Transverse colon (tissue), 4 donors: ENCODE measurements around the gene RAMAC. TPM values are rescaled to one million over a fixed set of nuclear protein-coding genes. Genes with fewer than 3 reads are reported as not detected.
A peak's percentile ranks its signal among the peaks of the same experiment; 100 is the strongest.

Source experiments
- DNase-seq: peaks from one replicate; pipeline ENCODE4 v3.0.0-alpha.2; 2019
- H3K27ac ChIP-seq, 4 donors: fragments of 200-600 bp; sonication (generic); 2 replicates each; pipeline ENCODE4 v1.5.1; 2016 to 2018; ENCODE audit warnings: inconsistent platforms in 4 of 4
- H3K27me3 ChIP-seq: fragments of 200-600 bp; sonication (generic); 2 replicates; pipeline ENCODE4 v1.5.1; 2017; ENCODE audit warnings: inconsistent platforms
- H3K36me3 ChIP-seq, 4 donors: fragments of 200-600 bp; sonication (generic); 2 replicates each; pipeline ENCODE4 v1.5.1; 2017 to 2019; ENCODE audit warnings: inconsistent platforms in 4 of 4
- H3K4me1 ChIP-seq, 4 donors: fragments of 200-600 bp; sonication (generic); 2 replicates each; pipeline ENCODE4 v1.5.1; 2017 to 2020; ENCODE audit warnings: inconsistent platforms in 4 of 4
- H3K4me3 ChIP-seq, 4 donors: fragments of 200-600 bp; sonication (generic); 1 replicate in 1 of 4; 2 replicates in 3 of 4; pipeline versions ENCODE4 v1.5.1 to v1.6.1; 2017 to 2019; ENCODE audit warnings: inconsistent platforms in 4 of 4
- H3K9me3 ChIP-seq, 2 donors: fragments of 200-600 bp; sonication (generic); 2 replicates each; pipeline ENCODE4 v1.5.1; 2017 to 2019; ENCODE audit warnings: inconsistent platforms in 2 of 2
- CTCF ChIP-seq, 5 experiments: fragments of 200-600 bp in 3 of 5; fragments of 450-650 bp in 2 of 5; sonication (generic) in 3 of 5; IDR thresholded peaks; 1 replicate in 2 of 5; 2 replicates in 3 of 5; pipeline ENCODE4 v1.5.1; 2016 to 2017; ENCODE audit warnings: antibody characterized with exemption in 5 of 5, inconsistent platforms in 3 of 5, mild to moderate bottlenecking in 2 of 5, moderate library complexity in 1 of 5
- EP300 ChIP-seq: sonication (generic); formaldehyde crosslinking; IDR thresholded peaks from one replicate; pipeline ENCODE4 v1.6.1; 2017; ENCODE audit warnings: antibody characterized with exemption, low read depth
- POLR2A ChIP-seq: fragments of 450-650 bp; IDR thresholded peaks from one replicate; pipeline ENCODE4 v1.6.1; 2016; ENCODE audit warnings: antibody characterized with exemption, mild to moderate bottlenecking, moderate library complexity
- POLR2AphosphoS5 ChIP-seq, 3 donors: sonication (generic); formaldehyde crosslinking; IDR thresholded peaks; one replicate each; pipeline ENCODE4 v1.6.1; 2016; ENCODE audit warnings: antibody characterized with exemption in 3 of 3
- WGBS, 2 donors: methylation state at CpG; one replicate each; pipeline ENCODE4 v1.1.5; 2018; ENCODE audit warnings: low coverage in 1 of 2; 5-methylcytosine and 5-hydroxymethylcytosine counted together
- in situ Hi-C, 4 donors: fragments of 200-750 bp; cut with MboI; loops; one replicate each; pipeline versions ENCODE4 v1.15.0 to v1.15.1; 2017; ENCODE audit warnings: low sequenced_read_pairs in 3 of 4, low pct_ligation_motif_present in 1 of 4, low pct_unique_long_range_greater_than_20kb in 1 of 4
- intact Hi-C: fragments of 100-400 bp; cut with DNase I; formaldehyde crosslinking; loops from one replicate; pipeline ENCODE4 v1.15.1; 2023; ENCODE audit warnings: low total_unique reads
- total RNA-seq, 4 donors: library from RNA; depleted of rRNA; stranded (reverse); fragments of >200 nt; gene quantifications; one replicate each; pipeline ENCODE4 v1.1.0, GENCODE V29; 2016

The RAMAC gene
- total RNA-seq, 4 donors from 2014 or later: 2.6 to 16.8 (median 10.6) TPM

DNA sequence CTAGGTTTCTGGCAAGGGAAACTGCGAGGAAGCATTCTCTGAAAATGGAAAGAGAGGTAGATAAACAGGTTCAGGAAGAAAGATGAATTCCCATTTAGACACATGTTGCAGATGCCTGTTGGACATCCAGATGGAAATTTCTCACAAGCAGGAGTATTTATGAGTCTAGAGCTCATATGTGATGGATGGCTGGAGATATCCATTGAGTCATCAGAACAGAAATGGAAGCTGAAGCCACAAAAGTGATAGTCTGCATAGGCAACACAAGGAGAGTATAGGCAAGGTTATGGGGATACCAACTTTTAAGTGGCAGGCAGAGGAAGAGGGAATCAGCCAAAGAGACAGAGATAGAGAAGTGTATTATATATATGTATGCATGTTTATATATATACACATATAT lies 6.3 kb upstream of the RAMAC start:
- intact Hi-C loops (no loop called here), in situ Hi-C loops (no loop called here)
- Histone ChIP-seq H3K4me1 (no peaks in the 10 kb centered on the region), H3K27ac (no peak overlapping the region), H3K36me3 (no peaks in the 10 kb centered on the region), H3K4me3 (no peak overlapping the region), H3K9me3 (no peaks in the 10 kb centered on the region), H3K27me3 (no peaks in the 10 kb centered on the region)
- DNase-seq: no peak
- 94 to 100% methylated on average over 1 of the region's 1 CpG for WGBS, 2 donors
- TF ChIP-seq EP300 (no peak), POLR2A (no peak), CTCF (IDR thresholded peaks at IDR 0.05) (no peak), POLR2AphosphoS5 (IDR thresholded peaks at IDR 0.05) (no peak)

GRCh38 chr15:82980981-82981380 lies 5.0 kb upstream of the RAMAC start:
- intact Hi-C loops: no loop called here
- H3K27ac ChIP-seq: no peak overlapping the region
- in situ Hi-C loops: no loop called here
- H3K27me3 ChIP-seq: no peaks in the 10 kb centered on the region
- peaks cover 0 to 7% (median 6%) of the 10 kb centered on the region in 4 donors for H3K4me1 ChIP-seq
- no peak overlapping the region for H3K4me3 ChIP-seq
- 38 to 77% methylated on average over 1 to 2 of the region's 2 CpGs for WGBS, 2 donors
- TF ChIP-seq POLR2A (no peak), POLR2AphosphoS5 (IDR thresholded peaks at IDR 0.05) (no peak), EP300 (no peak), CTCF (IDR thresholded peaks at IDR 0.05) (no peak)
- no peaks in the 10 kb centered on the region for H3K36me3 ChIP-seq
- no peak for DNase-seq
- no peaks in the 10 kb centered on the region for H3K9me3 ChIP-seq

GRCh38 chr15:82986442-82986780 lies 401 bp downstream of the RAMAC start:
- Histone ChIP-seq H3K9me3 (no peaks in the 10 kb centered on the region), H3K27me3 (no peaks in the 10 kb centered on the region), H3K4me3 (peak overlapping the region; percentile 56 to 91 (median 69)), H3K27ac (peak overlapping the region; percentile 70 to 84 (median 80)), H3K36me3 (peaks cover 0 to 10% (median 5%) of the 10 kb centered on the region in 4 donors), H3K4me1 (peaks cover 8 to 18% (median 13%) of the 10 kb centered on the region in 4 donors)
- WGBS, 2 donors: 0 to 3% methylated on average over 6 to 12 of the region's 12 CpGs
- TF ChIP-seq POLR2A: no peak
- no peak for TF ChIP-seq EP300
- no peak for TF ChIP-seq POLR2AphosphoS5 (IDR thresholded peaks at IDR 0.05)
- no peak for TF ChIP-seq CTCF (IDR thresholded peaks at IDR 0.05)
- in situ Hi-C loops (no loop called here), intact Hi-C loops (no loop called here)
- DNase-seq: no peak

DNA sequence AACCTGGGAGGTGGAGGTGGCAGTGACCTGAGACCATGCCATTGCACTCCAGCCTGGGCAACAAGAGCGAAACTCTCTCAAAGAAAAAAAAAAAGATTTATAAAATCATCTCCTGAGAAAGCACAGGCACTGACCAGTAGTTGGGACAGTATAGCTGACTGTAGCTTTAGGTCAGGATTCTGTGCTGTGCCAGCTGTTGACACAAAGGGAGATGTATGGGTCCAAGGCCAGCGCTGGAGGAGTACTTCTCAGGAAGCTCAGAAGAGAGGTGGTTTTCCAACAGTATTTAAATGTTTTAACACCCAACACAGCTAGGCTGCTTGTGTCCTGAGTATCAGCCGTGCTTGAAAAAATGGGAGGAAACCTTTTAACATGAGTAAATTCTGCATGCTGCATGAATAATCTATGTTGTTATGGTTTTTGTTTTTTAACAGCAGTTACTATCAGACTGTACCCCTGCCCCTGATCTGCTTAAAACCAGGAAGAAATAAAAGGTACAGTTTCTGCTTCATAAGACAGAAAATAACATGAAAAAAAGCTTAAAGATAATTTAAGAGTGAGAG lies 6.5 kb downstream of the RAMAC start:
- Histone ChIP-seq H3K4me1 (peaks cover 0 to 1% (median 0%) of the 10 kb centered on the region in 4 donors), H3K27ac (no peak overlapping the region), H3K27me3 (no peaks in the 10 kb centered on the region), H3K36me3 (peaks cover 0 to 10% (median 5%) of the 10 kb centered on the region in 4 donors), H3K9me3 (no peaks in the 10 kb centered on the region), H3K4me3 (no peak overlapping the region)
- in situ Hi-C loops: no loop called here
- TF ChIP-seq EP300 (no peak), POLR2AphosphoS5 (IDR thresholded peaks at IDR 0.05) (no peak), POLR2A (no peak), CTCF (IDR thresholded peaks at IDR 0.05) (no peak)
- intact Hi-C loops: loop anchor here (10.0 kb wide), 1 partner anchor 138 kb away; no protein-coding TSS in a partner anchor
- no peak for DNase-seq
- WGBS, 2 donors: 90 to 95% methylated on average over 3 of the region's 3 CpGs
